ENCODE data around the gene NUFIP1. TPM values are rescaled to one million over a fixed set of nuclear protein-coding genes. Genes with fewer than 3 reads are reported as not detected.
A peak's percentile ranks its signal among the peaks of the same experiment; 100 is the strongest.

The NUFIP1 gene
- total and polyA plus RNA-seq, 11 donors = 1.4 to 4.9 (median 3.0) TPM

GRCh38 chr13:44930280-44930679 is 59.0 kb downstream of the NUFIP1 start:
- intact Hi-C loops (cut with DNase I) = no loop called here
- H3K36me3 ChIP-seq = no peaks in the 10 kb centered on the region
- H3K4me1 ChIP-seq = peaks cover 0 to 44% (median 13%) of the 10 kb centered on the region in 12 donors
- ATAC-seq (no peak), DNase-seq (no peak)
- no peak overlapping the region for H3K4me3 ChIP-seq
- no peaks in the 10 kb centered on the region for H3K27me3 ChIP-seq
- WGBS, 4 donors = 67 to 78% (median 71%) methylated on average over 3 of the region's 3 CpGs
- no peak overlapping the region for H3K27ac ChIP-seq
- H3K9me3 ChIP-seq = no peaks in the 10 kb centered on the region
- TF ChIP-seq POLR2A (IDR thresholded peaks at IDR 0.05) (no peak), CTCF (IDR thresholded peaks at IDR 0.05) (no peak)

GRCh38 chr13:44929692-44930091 is 59.6 kb downstream of the NUFIP1 start:
- no peak overlapping the region for H3K27ac ChIP-seq
- peaks cover 0 to 40% (median 13%) of the 10 kb centered on the region in 12 donors for H3K4me1 ChIP-seq
- intact Hi-C loops (cut with DNase I) = loop anchor here in 1 of 10 donors (5.0 kb wide), 1 partner anchor 33 kb away; no protein-coding TSS in a partner anchor
- no peak for TF ChIP-seq POLR2A (IDR thresholded peaks at IDR 0.05)
- TF ChIP-seq CTCF (IDR thresholded peaks at IDR 0.05) = no peak
- WGBS, 4 donors = 91 to 94% (median 93%) methylated on average over 3 of the region's 3 CpGs
- no peak for DNase-seq
- no peaks in the 10 kb centered on the region for H3K36me3 ChIP-seq
- H3K27me3 ChIP-seq = no peaks in the 10 kb centered on the region
- H3K4me3 ChIP-seq = no peak overlapping the region
- ATAC-seq = no peak
- H3K9me3 ChIP-seq = no peaks in the 10 kb centered on the region

- no peaks in the 10 kb centered on the region for H3K36me3 ChIP-seq
- intact Hi-C loops (cut with DNase I) = loop anchor here in 1 of 10 donors (5.0 kb wide), 1 partner anchor 34 kb away; no protein-coding TSS in a partner anchor
- no peak overlapping the region for H3K27ac ChIP-seq
- ATAC-seq (no peak), DNase-seq (no peak)
- no peaks in the 10 kb centered on the region for H3K27me3 ChIP-seq
- no peak overlapping the region for H3K4me3 ChIP-seq
- TF ChIP-seq CTCF (IDR thresholded peaks at IDR 0.05) (no peak), POLR2A (IDR thresholded peaks at IDR 0.05) (no peak)
- 70 to 78% (median 77%) methylated on average over 4 of the region's 4 CpGs for WGBS, 4 donors
- H3K9me3 ChIP-seq = no peaks in the 10 kb centered on the region
- H3K4me1 ChIP-seq = peaks cover 0 to 28% (median 8%) of the 10 kb centered on the region in 12 donors
Measured at GRCh38 chr13:44927968-44928367, 61.3 kb downstream of the NUFIP1 start.

DNA sequence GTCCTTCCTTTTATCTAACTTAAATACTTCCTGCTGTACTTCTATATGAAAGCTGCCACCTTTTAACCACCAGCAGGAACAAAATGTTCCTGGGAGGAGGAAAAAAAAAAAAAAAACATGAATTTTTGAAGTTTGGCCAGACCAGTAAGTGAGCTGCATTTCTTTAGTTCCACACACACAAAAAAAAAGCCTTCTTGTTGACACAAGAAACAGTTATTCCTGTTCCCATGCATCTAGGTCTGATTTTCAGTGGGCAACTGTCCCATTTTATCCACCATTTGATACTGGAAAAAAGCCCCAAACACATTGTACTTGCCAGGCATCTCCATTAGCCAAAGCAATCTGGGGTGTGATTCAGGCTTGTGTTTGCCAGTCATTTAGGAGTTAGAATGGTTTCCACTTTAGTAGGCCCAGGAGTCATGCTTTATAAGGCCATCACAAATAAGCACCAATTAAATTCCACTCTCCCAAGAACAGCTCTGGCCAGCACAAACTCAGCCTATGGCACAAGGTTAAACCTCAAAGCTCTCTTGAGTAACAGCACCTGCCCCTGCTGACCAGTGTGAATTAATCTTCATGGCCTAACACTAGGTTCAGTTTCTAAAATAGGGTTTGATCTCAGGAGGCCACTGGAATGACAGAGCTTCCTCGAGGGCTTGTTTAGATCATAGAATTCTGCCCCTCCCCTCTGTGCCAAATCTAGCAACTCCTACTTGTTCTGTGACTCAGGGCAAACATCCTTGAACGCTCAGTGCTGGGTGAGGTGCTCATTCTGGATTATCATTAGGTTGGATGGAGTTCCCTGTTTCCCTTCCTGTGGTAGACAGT is 67.1 kb downstream of the NUFIP1 start:
- Histone ChIP-seq H3K27ac (peak overlapping the region; percentile 33 to 96 (median 76)), H3K4me3 (no peak overlapping the region), H3K4me1 (peaks cover 0 to 31% (median 24%) of the 10 kb centered on the region in 12 donors), H3K9me3 (no peaks in the 10 kb centered on the region), H3K27me3 (no peaks in the 10 kb centered on the region), H3K36me3 (no peaks in the 10 kb centered on the region)
- DNase-seq = peak in 3 of 5 donors; percentile 30 to 53 (median 44)
- TF ChIP-seq CTCF (IDR thresholded peaks at IDR 0.05) = no peak
- TF ChIP-seq POLR2A (IDR thresholded peaks at IDR 0.05) = no peak
- peak; percentile 25 to 56 (median 44) for ATAC-seq
- WGBS, 4 donors = 8 to 26% (median 13%) methylated on average over 2 of the region's 2 CpGs
- intact Hi-C loops (cut with DNase I) = loop anchor here in 1 of 10 donors (5.0 kb wide), 1 partner anchor 45 kb away; no protein-coding TSS in a partner anchor
